ENCODE measurements around the gene PRDM5. TPM values are rescaled to one million over a fixed set of nuclear protein-coding genes. Genes with fewer than 3 reads are reported as not detected.

PRDM5 gene
- total and polyA plus RNA-seq, 10 of the 15 experiments (the other 5 are each of a cell fraction or from before 2014, with no cell fraction given): 0.07 TPM; not detected in 9

- TF ChIP-seq PRDM15 (CRISPR knock-in tag; IDR thresholded peaks at IDR 0.05) (no peak), ZSCAN29 (IDR thresholded peaks at IDR 0.05) (no peak), TCF3 (IDR thresholded peaks at IDR 0.05; ENCODE audit: borderline replicate concordance, insufficient read depth, low read depth, low read length) (no peak), POU2F2 (IDR thresholded peaks at IDR 0.05; ENCODE audit: borderline replicate concordance, low read depth, low read length) (no peak), SMC3 (IDR thresholded peaks at IDR 0.05; ENCODE audit: borderline replicate concordance, low read length) (no peak), ATF2 (IDR thresholded peaks at IDR 0.05; ENCODE audit: low read length) (no peak), NBN (IDR thresholded peaks at IDR 0.05) (no peak)
Measured at GRCh38 chr4:120722655-120723054, 199.9 kb downstream of the PRDM5 start (continued).
